ENCODE measurements around the gene OPHN1.

GRCh38 chrX:68175562-68175961 is 257.7 kb downstream of the OPHN1 start:
- no peak for TF ChIP-seq EP300 (IDR thresholded peaks at IDR 0.05; ENCODE audit: borderline replicate concordance in 1 of 2, control insufficient read depth in 1 of 2, low read depth in 2 of 2, low read length in 2 of 2)
- TF ChIP-seq HDGF (IDR thresholded peaks at IDR 0.05): no peak
- no peak for TF ChIP-seq SIN3A (IDR thresholded peaks at IDR 0.05; ENCODE audit: low read depth, low read length)
- no peak for TF ChIP-seq NRF1 (conservative IDR thresholded peaks at IDR 0.05; ENCODE audit: low read depth, low read length)
- TF ChIP-seq REST (IDR thresholded peaks at IDR 0.05; ENCODE audit: low read depth, low read length): no peak
- TF ChIP-seq, protein P1, sequence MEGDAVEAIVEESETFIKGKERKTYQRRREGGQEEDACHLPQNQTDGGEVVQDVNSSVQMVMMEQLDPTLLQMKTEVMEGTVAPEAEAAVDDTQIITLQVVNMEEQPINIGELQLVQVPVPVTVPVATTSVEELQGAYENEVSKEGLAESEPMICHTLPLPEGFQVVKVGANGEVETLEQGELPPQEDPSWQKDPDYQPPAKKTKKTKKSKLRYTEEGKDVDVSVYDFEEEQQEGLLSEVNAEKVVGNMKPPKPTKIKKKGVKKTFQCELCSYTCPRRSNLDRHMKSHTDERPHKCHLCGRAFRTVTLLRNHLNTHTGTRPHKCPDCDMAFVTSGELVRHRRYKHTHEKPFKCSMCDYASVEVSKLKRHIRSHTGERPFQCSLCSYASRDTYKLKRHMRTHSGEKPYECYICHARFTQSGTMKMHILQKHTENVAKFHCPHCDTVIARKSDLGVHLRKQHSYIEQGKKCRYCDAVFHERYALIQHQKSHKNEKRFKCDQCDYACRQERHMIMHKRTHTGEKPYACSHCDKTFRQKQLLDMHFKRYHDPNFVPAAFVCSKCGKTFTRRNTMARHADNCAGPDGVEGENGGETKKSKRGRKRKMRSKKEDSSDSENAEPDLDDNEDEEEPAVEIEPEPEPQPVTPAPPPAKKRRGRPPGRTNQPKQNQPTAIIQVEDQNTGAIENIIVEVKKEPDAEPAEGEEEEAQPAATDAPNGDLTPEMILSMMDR (IDR thresholded peaks at IDR 0.05 in 2 of 3, conservative IDR thresholded peaks at IDR 0.05 in 1 of 3; ENCODE audit: control insufficient read depth in 2 of 3, extremely low read depth in 1 of 3, insufficient read depth in 1 of 3, low read depth in 3 of 3, low read length in 3 of 3): no peak
- TF ChIP-seq POLR2AphosphoS5 (IDR thresholded peaks at IDR 0.05; ENCODE audit: low read length): no peak
